ENCODE data around the gene SHISA4.
"Not testable (repeated sequence)": the region's sequence is repeated elsewhere in the genome, so short reads cannot be mapped to it uniquely, and the experiment has no call there.

SHISA4 gene

GRCh38 chr1:201849372-201850052 lies 39.2 kb upstream of the SHISA4 start:
- Histone ChIP-seq H3K27ac (ENCODE audit: insufficient read depth, low read depth, low read length, poor library complexity, severe bottlenecking) (no peak overlapping the region), H3K4me3 (ENCODE audit: insufficient read depth, low read depth, low read length) (no peak overlapping the region), H3K36me3 (ENCODE audit: control insufficient read depth, insufficient read depth, low read length) (peaks cover 62% of the 10 kb centered on the region), H3K9me3 (ENCODE audit: control insufficient read depth, low read length) (no peaks in the 10 kb centered on the region), H3K4me1 (ENCODE audit: control insufficient read depth, insufficient read depth, low read length) (no peaks in the 10 kb centered on the region), H3K27me3 (ENCODE audit: control insufficient read depth, insufficient read depth, low read length, poor library complexity, severe bottlenecking) (no peaks in the 10 kb centered on the region)
- WGBS, 2 experiments, result 94 to 95% methylated on average over 2 of the region's 2 CpGs

- H3K4me1 ChIP-seq (ENCODE audit: control insufficient read depth, insufficient read depth, low read length), result no peaks in the 10 kb centered on the region
- H3K9me3 ChIP-seq (ENCODE audit: control insufficient read depth, low read length), result no peaks in the 10 kb centered on the region
- H3K27ac ChIP-seq (ENCODE audit: insufficient read depth, low read depth, low read length, poor library complexity, severe bottlenecking), result no peak overlapping the region
- 96 to 100% methylated on average over 1 of the region's 1 CpG for WGBS, 2 experiments
- peaks cover 68% of the 10 kb centered on the region for H3K36me3 ChIP-seq (ENCODE audit: control insufficient read depth, insufficient read depth, low read length)
- no peak overlapping the region for H3K4me3 ChIP-seq (ENCODE audit: insufficient read depth, low read depth, low read length)
- H3K27me3 ChIP-seq (ENCODE audit: control insufficient read depth, insufficient read depth, low read length, poor library complexity, severe bottlenecking), result no peaks in the 10 kb centered on the region
Measured at GRCh38 chr1:201850053-201850397, 38.7 kb upstream of the SHISA4 start.

- no peak overlapping the region for H3K27ac ChIP-seq (ENCODE audit: insufficient read depth, low read depth, low read length, poor library complexity, severe bottlenecking)
- no peaks in the 10 kb centered on the region for H3K9me3 ChIP-seq (ENCODE audit: control insufficient read depth, low read length)
- no peaks in the 10 kb centered on the region for H3K27me3 ChIP-seq (ENCODE audit: control insufficient read depth, insufficient read depth, low read length, poor library complexity, severe bottlenecking)
- H3K4me3 ChIP-seq (ENCODE audit: insufficient read depth, low read depth, low read length), result no peak overlapping the region
- no peaks in the 10 kb centered on the region for H3K4me1 ChIP-seq (ENCODE audit: control insufficient read depth, insufficient read depth, low read length)
- H3K36me3 ChIP-seq (ENCODE audit: control insufficient read depth, insufficient read depth, low read length), result peaks cover 83% of the 10 kb centered on the region
- WGBS, 2 experiments, result 100% methylated on average over 1 of the region's 1 CpG
Measured at GRCh38 chr1:201851949-201852348, 36.7 kb upstream of the SHISA4 start.

GRCh38 chr1:201856722-201857121 lies 32.0 kb upstream of the SHISA4 start:
- not testable (repeated sequence) for H3K4me3 ChIP-seq (ENCODE audit: insufficient read depth, low read depth, low read length); H3K27me3 ChIP-seq (ENCODE audit: control insufficient read depth, insufficient read depth, low read length, poor library complexity, severe bottlenecking); H3K9me3 ChIP-seq (ENCODE audit: control insufficient read depth, low read length); H3K27ac ChIP-seq (ENCODE audit: insufficient read depth, low read depth, low read length, poor library complexity, severe bottlenecking); H3K4me1 ChIP-seq (ENCODE audit: control insufficient read depth, insufficient read depth, low read length)
- peaks cover 71% of the 10 kb centered on the region for H3K36me3 ChIP-seq (ENCODE audit: control insufficient read depth, insufficient read depth, low read length)
- 79 to 95% methylated on average over 2 of the region's 2 CpGs for WGBS, 2 experiments

GRCh38 chr1:201859424-201859823 lies 29.3 kb upstream of the SHISA4 start:
- no peak overlapping the region for H3K4me3 ChIP-seq (ENCODE audit: insufficient read depth, low read depth, low read length)
- H3K4me1 ChIP-seq (ENCODE audit: control insufficient read depth, insufficient read depth, low read length), result no peaks in the 10 kb centered on the region
- H3K27ac ChIP-seq (ENCODE audit: insufficient read depth, low read depth, low read length, poor library complexity, severe bottlenecking), result no peak overlapping the region
- H3K9me3 ChIP-seq (ENCODE audit: control insufficient read depth, low read length), result no peaks in the 10 kb centered on the region
- H3K27me3 ChIP-seq (ENCODE audit: control insufficient read depth, insufficient read depth, low read length, poor library complexity, severe bottlenecking), result no peaks in the 10 kb centered on the region
- H3K36me3 ChIP-seq (ENCODE audit: control insufficient read depth, insufficient read depth, low read length), result peaks cover 46% of the 10 kb centered on the region
- 88 to 89% methylated on average over 5 of the region's 5 CpGs for WGBS, 2 experiments

GRCh38 chr1:201861448-201861847 lies 27.2 kb upstream of the SHISA4 start:
- H3K4me3 ChIP-seq (ENCODE audit: insufficient read depth, low read depth, low read length), result no peak overlapping the region
- no peaks in the 10 kb centered on the region for H3K4me1 ChIP-seq (ENCODE audit: control insufficient read depth, insufficient read depth, low read length)
- H3K27ac ChIP-seq (ENCODE audit: insufficient read depth, low read depth, low read length, poor library complexity, severe bottlenecking), result no peak overlapping the region
- no peaks in the 10 kb centered on the region for H3K9me3 ChIP-seq (ENCODE audit: control insufficient read depth, low read length)
- no peaks in the 10 kb centered on the region for H3K27me3 ChIP-seq (ENCODE audit: control insufficient read depth, insufficient read depth, low read length, poor library complexity, severe bottlenecking)
- WGBS, 2 experiments, result 98% methylated on average over 7 of the region's 7 CpGs
- peaks cover 30% of the 10 kb centered on the region for H3K36me3 ChIP-seq (ENCODE audit: control insufficient read depth, insufficient read depth, low read length)

- WGBS, 2 experiments, result 96% methylated on average over 10 of the region's 10 CpGs
Measured at GRCh38 chr1:201870397-201870796, 18.3 kb upstream of the SHISA4 start.

DNA sequence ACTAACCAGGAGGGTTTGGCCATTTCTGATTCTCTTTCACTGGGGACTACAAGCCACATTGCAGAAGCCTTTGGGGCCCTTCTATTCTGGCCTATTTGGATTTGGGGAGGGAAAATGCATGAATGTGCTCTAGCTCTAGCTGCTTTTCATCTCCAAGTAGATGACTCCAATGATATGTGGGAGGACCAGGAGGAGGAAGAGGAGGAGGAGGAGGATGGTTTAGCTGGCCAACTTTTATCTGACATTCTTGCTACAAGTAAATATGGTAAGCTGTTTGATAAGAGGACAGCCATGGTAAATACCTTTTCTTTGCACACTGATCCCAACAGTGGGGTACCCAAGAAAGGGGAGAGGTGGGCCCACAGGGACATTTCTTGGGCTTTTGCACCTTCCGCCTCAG lies 14.0 kb upstream of the SHISA4 start:
- Histone ChIP-seq H3K27me3 (ENCODE audit: control insufficient read depth, insufficient read depth, low read length, poor library complexity, severe bottlenecking) (no peaks in the 10 kb centered on the region), H3K4me1 (ENCODE audit: control insufficient read depth, insufficient read depth, low read length) (no peaks in the 10 kb centered on the region), H3K27ac (ENCODE audit: insufficient read depth, low read depth, low read length, poor library complexity, severe bottlenecking) (no peak overlapping the region), H3K9me3 (ENCODE audit: control insufficient read depth, low read length) (no peaks in the 10 kb centered on the region), H3K4me3 (ENCODE audit: insufficient read depth, low read depth, low read length) (no peak overlapping the region), H3K36me3 (ENCODE audit: control insufficient read depth, insufficient read depth, low read length) (peaks cover 57% of the 10 kb centered on the region)
- WGBS, 2 experiments, result 97% methylated on average over 1 of the region's 1 CpG

More at GRCh38 chr1:201870397-201870796, 18.3 kb upstream of the SHISA4 start:
- H3K4me3 ChIP-seq (ENCODE audit: insufficient read depth, low read depth, low read length), result no peak overlapping the region
- no peaks in the 10 kb centered on the region for H3K9me3 ChIP-seq (ENCODE audit: control insufficient read depth, low read length)
- H3K27me3 ChIP-seq (ENCODE audit: control insufficient read depth, insufficient read depth, low read length, poor library complexity, severe bottlenecking), result no peaks in the 10 kb centered on the region
- no peaks in the 10 kb centered on the region for H3K4me1 ChIP-seq (ENCODE audit: control insufficient read depth, insufficient read depth, low read length)
- H3K27ac ChIP-seq (ENCODE audit: insufficient read depth, low read depth, low read length, poor library complexity, severe bottlenecking), result no peak overlapping the region
- H3K36me3 ChIP-seq (ENCODE audit: control insufficient read depth, insufficient read depth, low read length), result peaks cover 79% of the 10 kb centered on the region

- peaks cover 46% of the 10 kb centered on the region for H3K36me3 ChIP-seq (ENCODE audit: control insufficient read depth, insufficient read depth, low read length)
- no peak overlapping the region for H3K4me3 ChIP-seq (ENCODE audit: insufficient read depth, low read depth, low read length)
- no peaks in the 10 kb centered on the region for H3K4me1 ChIP-seq (ENCODE audit: control insufficient read depth, insufficient read depth, low read length)
- no peaks in the 10 kb centered on the region for H3K9me3 ChIP-seq (ENCODE audit: control insufficient read depth, low read length)
- 92 to 93% methylated on average over 6 to 8 of the region's 8 CpGs for WGBS, 2 experiments
- H3K27me3 ChIP-seq (ENCODE audit: control insufficient read depth, insufficient read depth, low read length, poor library complexity, severe bottlenecking), result no peaks in the 10 kb centered on the region
- H3K27ac ChIP-seq (ENCODE audit: insufficient read depth, low read depth, low read length, poor library complexity, severe bottlenecking), result no peak overlapping the region
Measured at GRCh38 chr1:201876148-201876818, 12.4 kb upstream of the SHISA4 start.

DNA sequence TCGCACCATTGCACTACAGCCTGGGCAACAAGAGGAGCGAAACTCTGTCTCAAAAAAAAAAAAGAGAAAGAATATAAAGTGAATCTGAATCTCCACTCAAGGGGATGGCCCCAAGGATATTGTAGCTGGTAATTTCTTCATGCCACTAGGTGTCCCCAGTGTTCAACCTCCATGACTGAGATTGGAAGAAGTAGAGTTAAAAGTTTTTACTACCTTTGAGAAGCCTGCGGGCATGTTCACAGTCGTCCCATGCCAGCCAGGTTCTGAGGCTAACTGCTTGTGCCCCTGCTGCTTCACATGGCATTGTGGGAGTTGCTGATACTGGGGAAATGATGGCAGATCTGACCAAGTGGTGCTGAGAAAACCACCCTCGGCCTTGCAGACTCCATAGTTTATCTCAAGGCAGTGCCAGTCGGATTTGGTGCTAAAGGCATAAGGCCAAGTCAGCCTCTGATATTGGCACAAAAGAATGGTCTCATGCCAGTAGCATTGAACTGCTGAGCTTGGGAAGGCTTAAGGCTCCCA lies 10.8 kb upstream of the SHISA4 start:
- H3K36me3 ChIP-seq (ENCODE audit: control insufficient read depth, insufficient read depth, low read length), result peaks cover 29% of the 10 kb centered on the region
- H3K4me3 ChIP-seq (ENCODE audit: insufficient read depth, low read depth, low read length), result no peak overlapping the region
- 79 to 86% methylated on average over 6 of the region's 6 CpGs for WGBS, 2 experiments
- H3K27ac ChIP-seq (ENCODE audit: insufficient read depth, low read depth, low read length, poor library complexity, severe bottlenecking), result no peak overlapping the region
- no peaks in the 10 kb centered on the region for H3K9me3 ChIP-seq (ENCODE audit: control insufficient read depth, low read length)
- H3K27me3 ChIP-seq (ENCODE audit: control insufficient read depth, insufficient read depth, low read length, poor library complexity, severe bottlenecking), result no peaks in the 10 kb centered on the region
- no peaks in the 10 kb centered on the region for H3K4me1 ChIP-seq (ENCODE audit: control insufficient read depth, insufficient read depth, low read length)

Measured in ectodermal cell (in vitro differentiated cells).